PC-3 (cell line): ENCODE measurements around the gene SFT2D1.

Source experiments
- EZH2phosphoT487 ChIP-seq: fragments of 300-600 bp; sonication (generic); IDR thresholded peaks from 2 replicates; pipeline ENCODE4 v1.6.1; 2018; ENCODE audit warnings: mild to moderate bottlenecking, antibody characterized with exemption, low read length, borderline replicate concordance
- TF ChIP-seq, protein P1 (sequence below): fragments of 300-600 bp; sonication (generic); conservative IDR thresholded peaks from 2 replicates; pipeline ENCODE4 v1.5.1; 2017; ENCODE audit warnings: antibody characterized with exemption, low read depth, mild to moderate bottlenecking, low read length

DNA sequence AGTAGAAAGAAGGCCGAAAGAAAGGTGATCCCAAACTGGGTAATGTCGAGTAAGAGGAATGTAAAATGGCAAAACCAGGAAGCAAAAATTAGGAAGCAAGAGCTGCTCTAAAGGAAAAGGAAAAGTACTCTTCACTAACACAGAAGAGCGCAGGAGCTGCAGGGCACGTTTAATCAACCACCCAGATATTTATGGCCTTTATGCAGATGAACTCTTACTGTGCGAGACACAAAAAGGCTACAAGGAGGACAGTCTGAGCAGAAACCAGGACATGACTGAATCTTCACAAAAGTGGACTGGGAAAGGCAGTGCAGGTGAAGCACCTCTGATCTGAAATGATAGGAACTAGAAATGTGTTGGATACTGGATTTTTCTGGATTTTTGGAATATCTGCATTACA is 18.9 kb downstream of the SFT2D1 start:
- TF ChIP-seq, protein P1, sequence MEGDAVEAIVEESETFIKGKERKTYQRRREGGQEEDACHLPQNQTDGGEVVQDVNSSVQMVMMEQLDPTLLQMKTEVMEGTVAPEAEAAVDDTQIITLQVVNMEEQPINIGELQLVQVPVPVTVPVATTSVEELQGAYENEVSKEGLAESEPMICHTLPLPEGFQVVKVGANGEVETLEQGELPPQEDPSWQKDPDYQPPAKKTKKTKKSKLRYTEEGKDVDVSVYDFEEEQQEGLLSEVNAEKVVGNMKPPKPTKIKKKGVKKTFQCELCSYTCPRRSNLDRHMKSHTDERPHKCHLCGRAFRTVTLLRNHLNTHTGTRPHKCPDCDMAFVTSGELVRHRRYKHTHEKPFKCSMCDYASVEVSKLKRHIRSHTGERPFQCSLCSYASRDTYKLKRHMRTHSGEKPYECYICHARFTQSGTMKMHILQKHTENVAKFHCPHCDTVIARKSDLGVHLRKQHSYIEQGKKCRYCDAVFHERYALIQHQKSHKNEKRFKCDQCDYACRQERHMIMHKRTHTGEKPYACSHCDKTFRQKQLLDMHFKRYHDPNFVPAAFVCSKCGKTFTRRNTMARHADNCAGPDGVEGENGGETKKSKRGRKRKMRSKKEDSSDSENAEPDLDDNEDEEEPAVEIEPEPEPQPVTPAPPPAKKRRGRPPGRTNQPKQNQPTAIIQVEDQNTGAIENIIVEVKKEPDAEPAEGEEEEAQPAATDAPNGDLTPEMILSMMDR = no peak
- TF ChIP-seq EZH2phosphoT487 = no peak
